Activated CD8-positive, alpha-beta T cell treated with anti-CD3 and anti-CD28 coated beads for 36 hours (primary cell): ENCODE data around the gene SPP1. TPM values are rescaled to one million over a fixed set of nuclear protein-coding genes. Genes with fewer than 3 reads are reported as not detected.

Experiments used
- ATAC-seq: fragments of 200-7000 bp; cut with Tn5 transposase; one replicate; pipeline ENCODE4 v1.10.0; 2021; ENCODE audit warnings: mild to moderate bottlenecking, moderate library complexity
- CTCF ChIA-PET: fragments of 350-600 bp; sonication (Branson Sonifier 250); formaldehyde crosslinking; loops from one replicate; lab custom pipeline; 2021; ENCODE audit warnings: antibody characterized with exemption; lab: Charles Lee
- POLR2A ChIA-PET: fragments of 350-600 bp; sonication (Branson Sonifier 250); formaldehyde crosslinking; loops from one replicate; lab custom pipeline; 2021; ENCODE audit warnings: antibody characterized with exemption; lab: Charles Lee
- DNase-seq: peaks from one replicate; pipeline ENCODE4 v3.0.0-alpha.2; 2020
- H3K27ac Mint-ChIP-seq: one replicate; pipeline ENCODE4 v1.8.0; 2021; ENCODE audit warnings: mild to moderate bottlenecking, mixed read lengths
- H3K27me3 Mint-ChIP-seq: one replicate; pipeline ENCODE4 v1.8.0; 2021; ENCODE audit warnings: mixed read lengths
- H3K36me3 Mint-ChIP-seq: one replicate; pipeline ENCODE4 v1.8.0; 2021; ENCODE audit warnings: low read depth, mixed read lengths
- H3K4me1 Mint-ChIP-seq: one replicate; pipeline ENCODE4 v1.8.0; 2021; ENCODE audit warnings: low read depth, mixed read lengths
- H3K4me3 Mint-ChIP-seq: one replicate; pipeline ENCODE4 v1.8.0; 2021; ENCODE audit warnings: mild to moderate bottlenecking, moderate library complexity, mixed read lengths
- H3K9me3 Mint-ChIP-seq: one replicate; pipeline ENCODE4 v1.8.0; 2021; ENCODE audit warnings: mixed read lengths
- intact Hi-C: fragments of 100-400 bp; cut with micrococcal nuclease; formaldehyde crosslinking; loops from one replicate; pipeline ENCODE4 v1.10.0; 2022
- total RNA-seq, 2 experiments: library from RNA; stranded (reverse); gene quantifications; one replicate each; pipeline ENCODE4 v1.2.3, GENCODE V29; 2021
- TF ChIP-seq, protein P1 (sequence below): fragments of 200-600 bp; IDR thresholded peaks from one replicate; pipeline ENCODE4 v1.8.0; 2022; ENCODE audit warnings: antibody characterized with exemption, mild to moderate bottlenecking

The SPP1 gene
- total RNA-seq, 2 experiments from 2014 or later = not detected

DNA sequence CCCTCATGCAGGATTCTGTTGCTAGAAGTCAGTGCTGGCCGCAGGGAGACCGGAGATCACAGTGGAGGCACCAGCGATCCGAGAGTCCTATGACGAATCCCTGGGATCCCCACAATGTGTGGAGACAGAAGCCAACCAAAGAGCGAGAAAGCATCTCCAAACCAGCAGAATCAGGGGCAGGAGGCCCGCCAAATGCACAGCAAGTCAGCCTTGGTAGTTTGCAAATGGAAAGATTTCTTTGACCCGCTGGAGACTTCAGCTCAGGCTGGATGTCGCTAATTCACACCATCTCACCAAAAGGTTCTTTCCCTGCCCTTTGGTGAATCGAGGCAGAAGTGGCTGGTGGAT is 31.4 kb downstream of the SPP1 start:
- H3K27ac Mint-ChIP-seq = no peak overlapping the region
- H3K36me3 Mint-ChIP-seq = no peaks in the 10 kb centered on the region
- no peak for DNase-seq
- ChIA-PET POLR2A (no interaction called here), CTCF (no interaction called here)
- ATAC-seq = no peak
- no peaks in the 10 kb centered on the region for H3K9me3 Mint-ChIP-seq
- TF ChIP-seq, protein P1, sequence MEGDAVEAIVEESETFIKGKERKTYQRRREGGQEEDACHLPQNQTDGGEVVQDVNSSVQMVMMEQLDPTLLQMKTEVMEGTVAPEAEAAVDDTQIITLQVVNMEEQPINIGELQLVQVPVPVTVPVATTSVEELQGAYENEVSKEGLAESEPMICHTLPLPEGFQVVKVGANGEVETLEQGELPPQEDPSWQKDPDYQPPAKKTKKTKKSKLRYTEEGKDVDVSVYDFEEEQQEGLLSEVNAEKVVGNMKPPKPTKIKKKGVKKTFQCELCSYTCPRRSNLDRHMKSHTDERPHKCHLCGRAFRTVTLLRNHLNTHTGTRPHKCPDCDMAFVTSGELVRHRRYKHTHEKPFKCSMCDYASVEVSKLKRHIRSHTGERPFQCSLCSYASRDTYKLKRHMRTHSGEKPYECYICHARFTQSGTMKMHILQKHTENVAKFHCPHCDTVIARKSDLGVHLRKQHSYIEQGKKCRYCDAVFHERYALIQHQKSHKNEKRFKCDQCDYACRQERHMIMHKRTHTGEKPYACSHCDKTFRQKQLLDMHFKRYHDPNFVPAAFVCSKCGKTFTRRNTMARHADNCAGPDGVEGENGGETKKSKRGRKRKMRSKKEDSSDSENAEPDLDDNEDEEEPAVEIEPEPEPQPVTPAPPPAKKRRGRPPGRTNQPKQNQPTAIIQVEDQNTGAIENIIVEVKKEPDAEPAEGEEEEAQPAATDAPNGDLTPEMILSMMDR = no peak
- peaks cover 15% of the 10 kb centered on the region for H3K27me3 Mint-ChIP-seq
- intact Hi-C loops = no loop called here
- peak overlapping the region; percentile 68 for H3K4me3 Mint-ChIP-seq
- peaks cover 15% of the 10 kb centered on the region for H3K4me1 Mint-ChIP-seq

DNA sequence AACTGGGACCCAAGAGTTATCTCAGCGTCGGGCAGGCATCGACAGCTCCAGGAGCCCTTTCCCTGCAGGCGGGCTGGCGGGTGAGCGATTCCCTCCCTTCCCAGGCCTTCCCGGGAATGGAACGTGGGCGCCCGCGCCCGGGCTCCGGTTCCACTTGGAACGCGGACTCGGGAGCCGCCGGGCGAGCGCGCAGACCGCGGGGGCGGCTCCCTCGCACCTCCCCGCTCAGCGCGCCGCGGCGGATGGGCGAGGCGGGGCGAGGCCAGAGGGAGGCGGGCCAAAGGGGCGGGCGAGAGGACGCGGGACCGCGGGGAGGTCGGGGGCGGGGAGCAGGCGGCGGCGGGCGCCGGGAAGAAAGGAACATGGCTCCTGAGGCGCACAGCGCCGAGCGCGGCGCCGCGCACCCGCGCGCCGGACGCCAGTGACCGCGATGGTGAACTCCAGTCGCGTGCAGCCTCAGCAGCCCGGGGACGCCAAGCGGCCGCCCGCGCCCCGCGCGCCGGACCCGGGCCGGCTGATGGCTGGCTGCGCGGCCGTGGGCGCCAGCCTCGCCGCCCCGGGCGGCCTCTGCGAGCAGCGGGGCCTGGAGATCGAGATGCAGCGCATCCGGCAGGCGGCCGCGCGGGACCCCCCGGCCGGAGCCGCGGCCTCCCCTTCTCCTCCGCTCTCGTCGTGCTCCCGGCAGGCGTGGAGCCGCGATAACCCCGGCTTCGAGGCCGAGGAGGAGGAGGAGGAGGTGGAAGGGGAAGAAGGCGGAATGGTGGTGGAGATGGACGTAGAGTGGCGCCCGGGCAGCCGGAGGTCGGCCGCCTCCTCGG is 32.0 kb downstream of the SPP1 start, which contains the start of gene PKD2:
PKD2 (plus strand) TSS at position 332 of the 818 bp plus-strand sequence; CDS start at position 431, 99 bp downstream.
- intact Hi-C loops = no loop called here
- peak within 1 kb of the TSS; percentile 84 for H3K4me3 Mint-ChIP-seq
- H3K9me3 Mint-ChIP-seq = no peaks in the 10 kb centered on the region
- ATAC-seq (peak; percentile 91), DNase-seq (peak; percentile 76)
- H3K36me3 Mint-ChIP-seq = no peaks in the 10 kb centered on the region
- POLR2A ChIA-PET = no interaction called here
- TF ChIP-seq, protein P1 = no peak
- peaks cover 19% of the 10 kb centered on the region for H3K4me1 Mint-ChIP-seq
- CTCF ChIA-PET = no interaction called here
- peak within 1 kb of the TSS; percentile 63 for H3K27ac Mint-ChIP-seq
- H3K27me3 Mint-ChIP-seq = peaks cover 15% of the 10 kb centered on the region

DNA sequence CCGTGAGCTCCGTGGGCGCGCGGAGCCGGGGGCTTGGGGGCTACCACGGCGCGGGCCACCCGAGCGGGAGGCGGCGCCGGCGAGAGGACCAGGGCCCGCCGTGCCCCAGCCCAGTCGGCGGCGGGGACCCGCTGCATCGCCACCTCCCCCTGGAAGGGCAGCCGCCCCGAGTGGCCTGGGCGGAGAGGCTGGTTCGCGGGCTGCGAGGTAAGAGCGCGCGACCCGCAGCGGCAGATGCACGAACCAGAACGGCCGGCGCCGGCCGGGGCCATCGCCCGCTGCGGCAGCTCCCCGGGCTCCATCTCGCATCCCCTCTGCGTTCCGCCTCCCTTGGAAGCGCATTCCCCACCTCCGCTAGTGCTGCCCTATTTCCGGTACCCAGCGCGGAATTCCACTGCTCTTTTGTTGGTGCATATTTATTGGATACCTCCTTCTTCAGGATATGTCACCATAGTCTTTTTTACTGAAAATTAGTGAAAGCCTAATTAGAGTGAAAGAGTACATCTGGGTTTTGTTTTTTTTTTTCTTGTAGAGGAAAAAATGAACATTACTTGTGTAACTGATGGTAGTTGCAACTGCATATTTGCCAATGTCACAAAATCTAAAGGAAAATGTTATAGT is 32.7 kb downstream of the SPP1 start:
- Mint-ChIP-seq H3K27me3 (peaks cover 15% of the 10 kb centered on the region), H3K9me3 (no peaks in the 10 kb centered on the region), H3K4me1 (peaks cover 24% of the 10 kb centered on the region), H3K36me3 (no peaks in the 10 kb centered on the region), H3K27ac (peak overlapping the region; percentile 63), H3K4me3 (peak overlapping the region; percentile 84)
- CTCF ChIA-PET = no interaction called here
- ATAC-seq = peak; percentile 24
- TF ChIP-seq, protein P1 = no peak
- POLR2A ChIA-PET = no interaction called here
- DNase-seq = peak; percentile 21
- intact Hi-C loops = no loop called here

DNA sequence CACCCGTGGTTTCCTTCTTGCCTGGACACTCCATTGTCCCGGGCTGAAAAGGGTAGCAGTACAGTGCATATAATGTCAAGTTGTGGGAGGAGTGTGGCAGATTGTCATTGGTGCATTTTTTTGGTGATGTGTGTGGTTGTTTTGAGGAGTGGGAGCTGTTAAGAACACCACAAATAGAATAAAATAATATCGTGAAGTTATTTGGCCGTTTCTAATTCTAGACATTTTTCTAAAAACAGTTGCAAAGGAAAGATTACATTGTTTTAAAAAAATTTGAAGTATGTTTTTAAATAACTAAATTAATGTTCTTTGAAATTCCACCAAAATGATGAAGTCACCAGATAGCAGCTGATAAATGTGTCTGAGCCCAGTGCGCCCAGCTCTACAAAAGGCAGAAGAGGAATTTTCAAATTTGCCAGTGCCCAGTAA is 33.2 kb downstream of the SPP1 start:
- intact Hi-C loops = no loop called here
- peak overlapping the region; percentile 84 for H3K4me3 Mint-ChIP-seq
- ChIA-PET CTCF (interaction anchor here (1.8 kb wide), 1 partner anchor 25 kb away, joined by 4 read pairs; no protein-coding TSS in a partner anchor), POLR2A (no interaction called here)
- ATAC-seq = no peak
- H3K4me1 Mint-ChIP-seq = peaks cover 24% of the 10 kb centered on the region
- peak overlapping the region; percentile 63 for H3K27ac Mint-ChIP-seq
- H3K27me3 Mint-ChIP-seq = peaks cover 14% of the 10 kb centered on the region
- DNase-seq = peak; percentile 18
- H3K36me3 Mint-ChIP-seq = no peaks in the 10 kb centered on the region
- TF ChIP-seq, protein P1 = no peak
- no peaks in the 10 kb centered on the region for H3K9me3 Mint-ChIP-seq

DNA sequence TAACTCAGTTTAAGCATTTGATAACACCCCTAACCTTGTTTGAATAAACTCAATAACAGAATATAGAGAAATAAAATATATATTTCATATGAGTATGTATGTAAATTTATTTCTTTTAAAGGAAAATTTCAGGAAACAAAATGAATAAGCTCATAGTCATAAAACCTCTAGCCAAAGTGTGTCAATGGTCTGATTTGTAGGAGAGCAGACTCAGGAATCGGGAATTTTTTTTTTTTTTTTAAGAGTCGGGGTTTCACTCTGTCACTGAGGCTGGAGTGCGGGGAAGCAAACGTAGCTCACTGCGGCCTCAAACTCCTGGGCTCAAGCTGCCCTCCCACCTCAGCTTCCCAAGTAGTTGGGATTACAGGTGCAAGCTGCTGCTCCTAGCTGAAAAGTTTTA is 34.4 kb downstream of the SPP1 start:
- ChIA-PET CTCF (interaction anchor here (1.3 to 1.8 kb wide), 2 partner anchors 23 to 36 kb away, joined by 3 to 4 read pairs; no protein-coding TSS in a partner anchor), POLR2A (interaction anchor here (0.6 kb wide), 1 partner anchor 472 kb away, joined by 3 read pairs; no protein-coding TSS in a partner anchor)
- H3K27ac Mint-ChIP-seq = no peak overlapping the region
- no peaks in the 10 kb centered on the region for H3K9me3 Mint-ChIP-seq
- intact Hi-C loops = no loop called here
- peaks cover 24% of the 10 kb centered on the region for H3K4me1 Mint-ChIP-seq
- DNase-seq (no peak), ATAC-seq (no peak)
- no peaks in the 10 kb centered on the region for H3K36me3 Mint-ChIP-seq
- peaks cover 14% of the 10 kb centered on the region for H3K27me3 Mint-ChIP-seq
- no peak overlapping the region for H3K4me3 Mint-ChIP-seq
- TF ChIP-seq, protein P1 = no peak
